Calu3 (cell line): ENCODE measurements around the gene HDGFL2. TPM values are rescaled to one million over a fixed set of nuclear protein-coding genes. Genes with fewer than 3 reads are reported as not detected.

Experiments
- BruUV-seq: library from RNA; stranded (reverse); fragments of 400-500 nt; replicated peaks from 2 replicates; lab custom pipeline; 2021; lab: Mats Ljungman, UMichigan
- CTCF ChIA-PET: fragments of 300-600 bp; sonication (Branson Sonifier 250); formaldehyde crosslinking; loops from one replicate; lab custom pipeline; 2022; ENCODE audit warnings: antibody characterized with exemption; lab: Charles Lee
- DNase-seq: peaks from one replicate; pipeline ENCODE4 v3.0.0; 2022
- H3K27ac Mint-ChIP-seq: one replicate; pipeline ENCODE4 v1.8.0; 2022; ENCODE audit warnings: mixed read lengths; ENCODE audit not compliant: unreplicated experiment
- H3K27me3 Mint-ChIP-seq: one replicate; pipeline ENCODE4 v1.8.0; 2022; ENCODE audit warnings: mixed read lengths; ENCODE audit not compliant: unreplicated experiment
- H3K36me3 Mint-ChIP-seq: one replicate; pipeline ENCODE4 v1.8.0; 2022; ENCODE audit warnings: mild to moderate bottlenecking, moderate library complexity, mixed read lengths; ENCODE audit not compliant: insufficient read depth, unreplicated experiment
- H3K4me1 Mint-ChIP-seq: one replicate; pipeline ENCODE4 v1.8.0; 2022; ENCODE audit warnings: mild to moderate bottlenecking, low read depth, mixed read lengths; ENCODE audit not compliant: unreplicated experiment
- H3K4me3 Mint-ChIP-seq: one replicate; pipeline ENCODE4 v1.8.0; 2022; ENCODE audit warnings: mild to moderate bottlenecking, low read depth, moderate library complexity, mixed read lengths; ENCODE audit not compliant: unreplicated experiment
- H3K9me3 Mint-ChIP-seq: one replicate; pipeline ENCODE4 v1.8.0; 2022; ENCODE audit warnings: low read depth, mixed read lengths; ENCODE audit not compliant: unreplicated experiment
- CTCF ChIP-seq: fragments of 200-600 bp; IDR thresholded peaks from one replicate; pipeline ENCODE4 v1.8.0; 2022; ENCODE audit warnings: antibody characterized with exemption; ENCODE audit not compliant: unreplicated experiment
- intact Hi-C: fragments of 100-400 bp; cut with micrococcal nuclease; formaldehyde crosslinking; loops from one replicate; pipeline ENCODE4 v1.10.0; 2022; ENCODE audit not compliant: unreplicated experiment
- total RNA-seq: library from RNA; stranded (reverse); gene quantifications from 2 replicates; pipeline ENCODE4 v1.2.3, GENCODE V29; 2022

HDGFL2 gene
- total RNA-seq, 1 experiment from 2014 or later, result 40.6 TPM

- Mint-ChIP-seq H3K27me3 (no peaks in the 10 kb centered on the region), H3K4me3 (no peak overlapping the region), H3K36me3 (peaks cover 40% of the 10 kb centered on the region), H3K27ac (no peak overlapping the region), H3K9me3 (no peaks in the 10 kb centered on the region), H3K4me1 (no peaks in the 10 kb centered on the region)
- intact Hi-C loops, result no loop called here
- no peak for DNase-seq
- no TSS peak for BruUV-seq
- TF ChIP-seq CTCF, result no peak
- CTCF ChIA-PET, result no interaction called here
Observed at GRCh38 chr19:4502282-4503131, 30.4 kb downstream of the HDGFL2 start.

- Mint-ChIP-seq H3K27me3 (no peaks in the 10 kb centered on the region), H3K36me3 (peaks cover 36% of the 10 kb centered on the region), H3K9me3 (no peaks in the 10 kb centered on the region), H3K4me3 (no peak overlapping the region), H3K4me1 (no peaks in the 10 kb centered on the region), H3K27ac (no peak overlapping the region)
- TF ChIP-seq CTCF, result no peak
- no peak for DNase-seq
- intact Hi-C loops, result no loop called here
- BruUV-seq, result no TSS peak
- CTCF ChIA-PET, result no interaction called here
Observed at GRCh38 chr19:4503132-4503824, 31.2 kb downstream of the HDGFL2 start.

GRCh38 chr19:4503825-4504170 is 31.7 kb downstream of the HDGFL2 start:
- TF ChIP-seq CTCF, result no peak
- no peak for DNase-seq
- H3K27me3 Mint-ChIP-seq, result no peaks in the 10 kb centered on the region
- no peak overlapping the region for H3K27ac Mint-ChIP-seq
- no peaks in the 10 kb centered on the region for H3K9me3 Mint-ChIP-seq
- H3K4me3 Mint-ChIP-seq, result no peak overlapping the region
- no peaks in the 10 kb centered on the region for H3K4me1 Mint-ChIP-seq
- H3K36me3 Mint-ChIP-seq, result peaks cover 36% of the 10 kb centered on the region
- no TSS peak for BruUV-seq
- CTCF ChIA-PET, result no interaction called here
- intact Hi-C loops, result no loop called here

GRCh38 chr19:4504297-4504701 is 32.2 kb downstream of the HDGFL2 start:
- H3K36me3 Mint-ChIP-seq, result peaks cover 34% of the 10 kb centered on the region
- H3K4me3 Mint-ChIP-seq, result no peak overlapping the region
- H3K27me3 Mint-ChIP-seq, result no peaks in the 10 kb centered on the region
- BruUV-seq, result no TSS peak
- CTCF ChIA-PET, result no interaction called here
- DNase-seq, result no peak
- no peak for TF ChIP-seq CTCF
- H3K9me3 Mint-ChIP-seq, result no peaks in the 10 kb centered on the region
- no peak overlapping the region for H3K27ac Mint-ChIP-seq
- intact Hi-C loops, result no loop called here
- H3K4me1 Mint-ChIP-seq, result no peaks in the 10 kb centered on the region
